GM19240 (cell line): ENCODE measurements around the gene MINDY3.

Experiments used
- DNase-seq: peaks from one replicate; pipeline ENCODE4 v3.0.0; 2011; ENCODE audit warnings: low spot score; ENCODE audit not compliant: insufficient read length

MINDY3 gene

DNA sequence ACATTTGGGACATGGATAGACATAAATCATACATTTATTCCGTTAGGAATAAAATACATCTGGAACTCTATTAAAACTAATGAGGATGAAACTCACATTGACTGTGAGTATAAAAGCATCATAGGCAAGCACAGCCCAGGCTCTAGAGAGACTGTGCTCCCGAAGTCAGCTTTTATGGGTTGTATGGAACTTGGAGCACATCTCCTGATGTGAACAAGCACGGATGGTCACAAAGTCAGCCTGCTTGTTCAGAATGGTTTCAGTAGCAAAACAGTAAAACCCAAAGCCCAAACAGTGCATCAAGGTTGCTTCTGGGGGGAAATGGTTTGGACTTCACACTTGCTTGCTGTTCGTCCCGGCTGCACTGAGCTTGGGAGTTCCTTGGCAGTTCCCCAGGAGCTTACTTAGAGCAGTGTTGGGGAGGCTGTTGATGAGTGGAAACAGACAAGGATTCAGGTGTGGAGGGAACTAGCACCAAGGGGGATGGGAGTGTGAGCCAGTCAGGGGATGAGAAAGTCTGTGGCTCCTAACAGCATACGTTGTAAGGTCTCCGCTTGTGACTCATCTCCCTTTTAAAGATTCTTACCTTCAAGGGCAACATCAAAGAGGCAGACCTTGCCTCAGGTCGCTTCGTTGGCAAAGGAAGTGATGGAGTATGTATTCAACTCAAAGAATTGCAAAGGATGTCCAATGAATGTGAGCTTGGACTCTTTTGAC, 120.9 kb downstream of the MINDY3 start:
- no peak for DNase-seq

GRCh38 chr10:15738270-15738925, 121.9 kb downstream of the MINDY3 start:
- no peak for DNase-seq

DNA sequence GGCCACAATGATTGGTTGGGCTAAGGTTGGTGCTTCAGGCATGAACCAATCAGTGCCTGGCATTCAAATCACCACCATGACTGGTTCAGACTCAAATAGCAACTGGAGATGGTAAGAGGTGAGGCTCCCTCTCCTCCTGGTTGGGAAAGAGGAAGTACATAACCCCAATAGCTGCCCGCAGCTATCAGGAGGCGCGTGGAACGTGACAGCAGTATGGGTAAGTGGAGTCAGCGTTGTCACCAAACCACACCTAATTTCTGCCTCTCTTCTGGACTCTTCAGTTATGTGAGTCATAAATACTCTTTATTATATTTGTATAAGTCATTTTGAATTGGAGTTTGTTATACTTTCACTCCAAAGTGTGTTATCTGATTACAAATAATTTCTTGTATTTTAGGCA, 122.7 kb downstream of the MINDY3 start:
- no peak for DNase-seq

DNA sequence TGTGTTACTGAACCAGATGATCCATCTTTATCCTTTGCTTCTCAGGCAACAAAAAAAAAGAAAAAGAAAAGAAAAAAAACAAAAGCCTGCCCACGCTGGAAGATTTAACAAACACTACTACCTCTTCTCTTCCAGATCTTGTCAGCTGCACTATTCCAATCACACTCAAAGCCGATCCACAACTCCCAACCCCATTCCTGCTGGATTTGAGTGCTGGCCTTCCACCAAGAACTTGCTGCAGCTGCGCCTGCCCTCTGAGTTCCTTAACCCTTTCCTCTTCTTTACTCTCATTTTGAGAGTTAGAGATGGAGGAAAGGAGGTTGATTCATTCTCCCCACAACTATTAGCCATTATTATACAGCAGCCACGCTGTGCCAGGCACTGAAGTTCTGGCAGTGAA, 124.5 kb downstream of the MINDY3 start:
- DNase-seq, result no peak

GRCh38 chr10:15730341-15730740, 130.0 kb downstream of the MINDY3 start:
- DNase-seq, result no peak

DNA sequence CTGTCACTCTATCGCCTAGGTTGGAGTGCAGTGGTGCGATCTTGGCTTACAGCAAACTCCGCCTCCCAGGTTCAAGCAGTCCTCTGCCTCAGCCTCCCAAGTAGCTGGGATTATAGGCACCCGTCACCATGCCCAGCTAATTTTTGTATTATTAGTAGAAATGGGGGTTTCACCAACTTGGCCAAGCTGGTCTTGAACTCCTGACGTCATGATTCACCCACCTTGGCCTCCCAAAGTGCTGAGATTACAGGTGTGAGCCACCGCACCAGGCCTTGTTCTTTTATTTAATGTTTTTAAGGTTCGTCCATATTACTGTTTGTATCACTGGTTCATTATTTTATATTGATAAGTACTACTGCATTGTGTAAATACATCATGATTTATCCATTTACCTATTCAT, 130.4 kb downstream of the MINDY3 start:
- DNase-seq, result no peak
